ENCODE results near the gene PAK6.

Gene PAK6

DNA sequence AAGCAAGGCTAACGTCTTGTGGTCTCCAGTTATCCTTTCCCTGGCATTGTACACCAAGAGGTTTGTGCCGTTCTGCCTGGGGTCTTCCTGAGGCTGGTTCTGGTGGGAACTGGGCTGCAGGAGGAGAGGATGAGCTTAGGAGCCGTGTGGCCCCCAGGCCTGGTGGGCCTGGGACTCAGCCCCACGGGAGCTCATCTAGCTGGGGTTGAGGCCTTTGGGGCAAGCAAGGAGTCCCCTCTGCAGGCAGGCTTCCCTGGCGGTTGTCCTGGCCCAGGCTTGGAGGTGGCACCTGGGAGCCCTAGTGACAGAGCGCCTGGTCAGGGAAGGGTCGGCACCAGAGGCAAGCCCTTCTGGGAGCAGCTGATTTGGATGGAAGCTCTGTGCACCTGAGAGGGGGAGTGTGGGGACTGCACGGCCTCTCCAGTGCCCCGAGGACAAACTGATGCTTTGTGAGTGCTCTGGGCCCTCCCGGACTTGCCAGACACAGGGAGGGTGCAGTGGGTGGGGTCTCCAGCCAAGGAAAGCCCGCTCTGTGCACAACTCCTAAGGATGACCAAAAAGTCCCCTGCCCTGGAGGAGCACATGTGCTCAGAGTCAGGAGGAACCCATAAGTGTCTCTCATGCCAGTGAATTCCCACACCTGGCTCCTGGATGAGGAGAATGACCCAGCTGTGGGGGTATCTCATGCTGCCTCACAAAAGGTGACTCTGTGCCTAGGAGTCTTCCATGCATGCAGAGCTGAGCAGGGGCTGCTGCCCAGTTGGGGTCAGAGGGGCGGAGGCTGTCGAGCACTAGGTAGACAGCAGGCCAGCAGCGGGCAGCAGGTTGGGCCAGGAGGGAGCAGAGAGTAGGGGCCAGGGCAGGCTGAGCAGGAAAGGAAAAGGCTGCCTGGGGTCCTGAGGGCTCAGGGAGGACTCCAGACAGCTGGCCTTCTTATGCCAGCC, 2.7 kb downstream of the PAK6 start:
- in situ Hi-C loops (cut with MboI; ENCODE audit: low sequenced_read_pairs), result no loop called here

DNA sequence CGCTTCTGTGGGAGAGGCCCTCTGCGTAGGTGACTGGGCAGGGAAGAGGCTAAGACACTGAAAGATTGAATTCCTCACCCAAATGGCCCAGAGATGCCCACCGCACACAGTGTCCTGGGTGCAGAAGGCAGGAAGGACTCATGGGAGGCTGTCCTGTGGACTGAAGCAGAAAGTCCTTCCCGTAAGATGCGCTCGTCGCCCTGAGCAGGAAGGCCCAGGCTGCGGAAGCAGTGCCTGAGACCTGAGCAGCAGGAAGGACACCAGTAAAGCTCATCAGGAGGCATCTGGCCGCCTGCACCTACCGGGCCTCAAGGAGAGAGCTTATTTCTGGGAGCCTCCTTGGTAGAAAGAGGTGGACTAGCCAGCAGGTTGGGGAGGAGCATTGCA, 3.3 kb downstream of the PAK6 start:
- in situ Hi-C loops (cut with MboI; ENCODE audit: low sequenced_read_pairs), result no loop called here

DNA sequence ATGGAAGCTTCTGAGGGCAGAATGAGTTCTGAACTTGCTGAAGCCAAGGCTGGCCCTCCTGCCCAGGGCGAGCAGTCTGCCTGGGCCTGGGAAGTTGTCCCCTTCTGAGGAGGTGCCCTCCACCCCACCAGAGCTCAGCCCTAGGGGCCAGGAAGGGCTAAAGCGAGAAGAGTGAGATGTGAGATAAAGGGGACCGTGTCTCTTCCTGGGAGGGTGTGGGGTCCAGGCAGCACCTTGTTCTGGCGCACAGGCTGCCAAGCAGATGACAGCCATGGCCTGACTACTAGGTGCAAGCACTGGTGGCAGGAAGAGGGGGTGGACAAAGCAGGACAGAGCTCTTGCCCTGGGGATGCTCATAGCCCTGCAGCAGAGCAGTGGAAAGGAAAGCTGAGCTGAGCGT, 3.7 kb downstream of the PAK6 start:
- in situ Hi-C loops (cut with MboI; ENCODE audit: low sequenced_read_pairs), result no loop called here

DNA sequence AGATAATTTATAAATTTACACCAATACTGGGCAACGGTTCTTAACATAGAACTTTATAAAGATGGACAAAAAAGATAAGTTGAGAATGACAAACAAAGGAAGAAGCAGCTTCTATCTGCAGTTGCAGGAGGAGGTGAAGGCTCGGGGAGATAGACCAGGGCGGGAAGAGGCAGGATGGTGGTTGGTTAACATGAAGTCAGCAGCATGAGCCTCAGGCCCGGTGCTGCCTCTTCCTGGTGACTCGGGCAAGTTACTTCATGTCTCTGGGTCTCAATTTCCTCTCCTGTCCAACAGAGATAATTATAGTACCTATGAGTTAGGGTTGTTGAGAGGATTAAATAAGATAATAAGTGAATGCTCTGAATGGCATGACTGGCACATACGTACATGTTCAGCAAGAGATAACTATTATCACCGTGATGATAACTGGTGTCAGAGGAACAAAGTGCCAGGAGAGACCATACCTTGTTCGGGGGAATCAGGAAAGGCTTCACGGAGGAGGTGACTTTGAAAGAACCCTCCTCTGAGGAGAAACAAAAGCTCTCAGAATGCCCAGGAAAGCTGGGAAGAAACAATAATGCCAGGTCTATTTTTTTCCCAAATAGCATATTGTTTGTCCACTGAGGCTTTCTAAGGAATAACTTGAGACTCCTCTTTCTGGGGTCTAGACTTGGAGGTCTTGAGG, 4.4 kb downstream of the PAK6 start:
- in situ Hi-C loops (cut with MboI; ENCODE audit: low sequenced_read_pairs), result no loop called here

DNA sequence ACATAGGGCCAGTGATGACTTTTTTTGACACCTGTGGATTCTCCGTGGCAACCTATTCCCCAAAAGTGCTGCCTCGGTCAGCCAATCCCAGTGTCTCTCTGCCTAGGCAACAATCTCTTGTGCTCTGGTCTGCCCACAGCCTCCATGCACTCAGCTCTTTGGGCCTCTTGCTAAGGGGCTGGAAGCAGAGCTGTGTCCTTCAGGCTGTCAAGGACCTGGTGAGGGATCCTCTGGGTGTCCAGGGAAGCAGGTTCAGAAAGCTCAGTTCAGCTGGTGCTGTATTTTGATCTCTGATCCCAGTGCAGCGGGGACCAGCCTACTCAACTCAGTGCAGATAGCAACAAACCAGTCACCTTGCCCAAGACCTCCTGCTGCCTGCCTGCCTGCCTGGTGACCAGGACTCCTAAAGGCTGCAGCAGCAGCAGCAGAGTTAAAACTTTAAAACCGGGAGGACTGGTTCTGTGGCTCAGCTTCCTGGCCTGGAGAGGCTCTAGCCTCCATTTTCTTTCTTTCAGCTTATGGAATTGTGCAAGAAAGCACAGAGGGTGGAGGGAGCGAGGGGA, 6.2 kb downstream of the PAK6 start:
- in situ Hi-C loops (cut with MboI; ENCODE audit: low sequenced_read_pairs), result no loop called here

- in situ Hi-C loops (cut with MboI; ENCODE audit: low sequenced_read_pairs), result no loop called here
These were observed 7.0 kb downstream of the PAK6 start for GRCh38 chr15:40245666-40246450.

GRCh38 chr15:40246496-40247280, 7.8 kb downstream of the PAK6 start:
- in situ Hi-C loops (cut with MboI; ENCODE audit: low sequenced_read_pairs), result no loop called here

DNA sequence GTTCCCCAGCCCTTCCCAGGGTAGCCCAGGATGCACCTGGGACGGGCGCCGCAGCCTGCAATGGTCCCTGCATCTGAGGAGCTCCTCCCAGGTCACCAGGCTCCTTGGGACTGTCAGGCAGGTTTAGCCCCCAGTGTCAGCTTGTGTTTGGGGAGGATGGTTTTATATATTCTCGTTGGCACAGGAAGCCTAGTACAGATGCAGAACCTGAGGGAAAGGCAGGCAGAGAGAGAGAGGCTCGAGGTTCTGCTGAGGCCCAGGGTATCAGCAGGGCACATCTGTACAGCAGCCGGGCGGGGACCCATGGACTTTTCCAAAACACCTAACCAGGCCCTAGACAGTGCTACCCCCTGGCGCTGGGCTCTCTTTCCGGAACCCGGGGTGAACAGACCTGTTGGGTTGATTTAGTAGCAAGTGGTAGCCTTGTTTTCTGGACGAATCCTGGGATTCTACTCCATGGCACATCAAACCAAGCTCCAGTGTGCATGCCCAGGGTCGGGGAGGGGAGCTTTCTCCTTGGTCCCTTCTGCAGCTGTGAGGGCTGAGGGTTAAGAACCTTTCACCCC, 8.6 kb downstream of the PAK6 start:
- in situ Hi-C loops (cut with MboI; ENCODE audit: low sequenced_read_pairs), result no loop called here

- in situ Hi-C loops (cut with MboI; ENCODE audit: low sequenced_read_pairs), result no loop called here
These were observed 9.3 kb downstream of the PAK6 start for GRCh38 chr15:40248006-40248783.

DNA sequence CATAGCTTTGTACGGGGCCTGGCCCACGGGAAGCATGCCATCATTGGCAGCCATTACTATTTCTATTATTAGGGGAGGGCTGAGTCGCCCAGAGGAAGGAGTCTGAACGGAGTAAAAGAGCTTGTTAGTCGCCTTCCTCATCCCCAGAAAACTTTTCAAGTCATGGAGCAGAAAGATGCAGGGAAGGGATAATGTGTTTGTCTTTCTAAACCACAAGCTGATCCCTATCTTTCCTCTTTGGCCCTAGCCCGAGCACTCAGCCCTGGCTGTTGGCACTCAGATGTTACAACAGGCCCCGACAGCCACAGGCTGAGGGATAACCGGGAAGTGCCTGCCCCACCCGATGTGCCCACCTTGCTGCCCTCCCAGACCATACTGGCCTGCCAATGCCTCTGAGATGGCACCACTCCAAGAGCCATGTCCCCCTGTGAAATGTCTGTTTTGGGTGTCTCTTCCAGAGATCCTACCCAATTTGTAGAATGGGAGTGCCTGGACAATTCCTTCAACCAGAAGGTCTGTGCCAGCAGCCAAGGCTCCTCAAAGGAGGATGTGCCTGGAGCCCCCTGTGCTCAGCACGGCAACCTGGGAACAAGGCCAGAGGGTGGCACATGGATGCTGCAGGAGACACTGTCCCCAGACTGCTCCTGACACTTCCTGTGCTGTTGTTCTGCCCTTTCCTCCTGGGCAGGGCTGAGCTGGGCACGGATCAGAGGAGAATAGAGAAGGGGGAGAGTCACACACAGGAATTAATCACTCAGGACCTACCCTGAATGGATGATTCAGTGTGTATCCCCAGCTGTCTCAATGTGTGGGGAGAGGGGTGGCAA, 10.8 kb downstream of the PAK6 start:
- in situ Hi-C loops (cut with MboI; ENCODE audit: low sequenced_read_pairs), result no loop called here

DNA sequence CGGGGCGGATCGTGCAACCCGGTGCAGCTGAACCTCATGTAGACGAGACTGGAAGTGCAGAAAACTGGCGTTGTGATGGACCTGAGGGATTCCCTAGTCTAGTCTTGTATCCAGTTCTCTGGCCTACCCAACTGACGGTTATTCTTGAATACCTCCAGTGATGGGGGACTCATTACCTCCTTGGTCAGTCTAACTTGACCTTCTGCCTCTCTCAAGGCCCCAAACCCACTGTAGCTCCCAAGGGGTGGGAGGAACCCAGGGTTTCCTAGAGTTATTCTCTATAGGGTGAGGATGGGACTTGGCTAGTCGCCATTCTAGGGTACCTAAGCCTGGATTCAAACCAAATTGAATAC, 11.4 kb downstream of the PAK6 start:
- in situ Hi-C loops (cut with MboI; ENCODE audit: low sequenced_read_pairs), result no loop called here

GRCh38 chr15:40250771-40251483, 12.1 kb downstream of the PAK6 start:
- in situ Hi-C loops (cut with MboI; ENCODE audit: low sequenced_read_pairs), result no loop called here

GRCh38 chr15:40251486-40252140, 12.8 kb downstream of the PAK6 start:
- in situ Hi-C loops (cut with MboI; ENCODE audit: low sequenced_read_pairs), result no loop called here

DNA sequence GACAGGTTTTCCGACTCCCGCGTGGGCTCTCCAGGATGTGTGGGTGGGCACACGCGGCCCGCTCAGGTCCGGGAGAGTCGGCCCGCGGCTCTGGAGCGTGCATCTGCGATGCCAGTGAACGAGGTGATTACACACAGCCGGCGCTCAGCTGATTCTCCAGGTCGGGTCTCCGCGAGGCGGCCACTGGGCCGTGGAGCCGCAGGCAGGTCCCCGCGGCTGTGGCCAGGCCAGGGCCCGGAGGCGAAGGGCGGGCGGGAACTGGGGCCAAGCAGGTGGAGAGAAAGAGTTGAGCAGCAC, 13.2 kb downstream of the PAK6 start:
- in situ Hi-C loops (cut with MboI; ENCODE audit: low sequenced_read_pairs), result no loop called here

GRCh38 chr15:40252438-40253166, 13.7 kb downstream of the PAK6 start:
- in situ Hi-C loops (cut with MboI; ENCODE audit: low sequenced_read_pairs), result no loop called here

GRCh38 chr15:40253167-40253790, 14.4 kb downstream of the PAK6 start:
- in situ Hi-C loops (cut with MboI; ENCODE audit: low sequenced_read_pairs), result no loop called here

All from hTERT RPE-1 (cell line).